PC-3 (cell line): ENCODE measurements around the gene ELAVL4. TPM values are rescaled to one million over a fixed set of nuclear protein-coding genes. Genes with fewer than 3 reads are reported as not detected.

Source experiments
- ATAC-seq: fragments of 200-7000 bp; cut with Tn5 transposase; 2 replicates; pipeline ENCODE4 v1.9.1; 2020; ENCODE audit warnings: mild to moderate bottlenecking, moderate library complexity
- BruUV-seq: library from RNA; stranded (reverse); fragments of 400-500 nt; replicated peaks from 2 replicates; lab custom pipeline; 2021; lab: Mats Ljungman, UMichigan
- CTCF ChIA-PET: fragments of 300-600 bp; sonication (Branson Sonifier 250); formaldehyde crosslinking; loops from one replicate; lab custom pipeline; 2022; ENCODE audit warnings: antibody characterized with exemption; lab: Charles Lee
- POLR2A ChIA-PET: fragments of 300-600 bp; sonication (Branson Sonifier 250); formaldehyde crosslinking; loops from one replicate; lab custom pipeline; 2022; ENCODE audit warnings: antibody characterized with exemption; ENCODE audit not compliant: unreplicated experiment; lab: Charles Lee
- DNase-seq: peaks from one replicate; pipeline ENCODE4 v3.0.0-alpha.2; 2015
- H2AFZ ChIP-seq: fragments of 300-600 bp; sonication (generic); 2 replicates; pipeline ENCODE4 v1.6.0; 2016; ENCODE audit warnings: antibody characterized with exemption, low read length
- H3F3A ChIP-seq: fragments of 300-600 bp; sonication (generic); one replicate; pipeline ENCODE4 v1.6.0; 2017; ENCODE audit warnings: antibody characterized with exemption, low read length, control low read depth, mild to moderate bottlenecking; ENCODE audit not compliant: unreplicated experiment
- H3K27ac ChIP-seq: fragments of 300-600 bp; sonication (generic); 2 replicates; pipeline ENCODE4 v1.5.1; 2016; ENCODE audit warnings: mild to moderate bottlenecking, low read length
- H3K27me3 ChIP-seq: fragments of 300-600 bp; sonication (generic); 2 replicates; pipeline ENCODE4 v1.6.1; 2016; ENCODE audit warnings: low read length, mixed read lengths
- H3K36me3 ChIP-seq: fragments of 300-600 bp; sonication (generic); 2 replicates; pipeline ENCODE4 v1.6.1; 2016; ENCODE audit warnings: low read depth, mixed run types, low read length, mixed read lengths
- H3K4me1 ChIP-seq: fragments of 300-600 bp; sonication (generic); 2 replicates; pipeline ENCODE4 v1.5.1; 2016; ENCODE audit warnings: low read length; ENCODE audit not compliant: insufficient read depth
- H3K4me2 ChIP-seq: fragments of 300-600 bp; sonication (generic); 2 replicates; pipeline ENCODE4 v1.6.0; 2016; ENCODE audit warnings: low read length
- H3K4me3 ChIP-seq: fragments of 300-600 bp; sonication (generic); 2 replicates; pipeline ENCODE4 v1.5.1; 2016; ENCODE audit warnings: mild to moderate bottlenecking, low read length, mixed read lengths
- H3K79me2 ChIP-seq: fragments of 300-600 bp; sonication (generic); 2 replicates; pipeline ENCODE4 v1.6.1; 2017; ENCODE audit warnings: low read length, mixed read lengths
- H3K9ac ChIP-seq: fragments of 300-600 bp; sonication (generic); 2 replicates; pipeline ENCODE4 v1.6.0; 2016; ENCODE audit warnings: mild to moderate bottlenecking, low read length
- H3K9me2 ChIP-seq: fragments of 300-600 bp; sonication (generic); replicated peaks from 2 replicates; pipeline ENCODE4 v1.6.1; 2016; ENCODE audit warnings: mixed run types, low read length, mixed read lengths
- H3K9me3 ChIP-seq: fragments of 300-600 bp; sonication (generic); 2 replicates; pipeline ENCODE4 v1.6.1; 2016; ENCODE audit warnings: low read length, mixed read lengths
- H4K20me1 ChIP-seq: fragments of 300-600 bp; sonication (generic); 2 replicates; pipeline ENCODE4 v1.6.1; 2016; ENCODE audit warnings: low read length, mixed read lengths
- CTCF ChIP-seq: fragments of 300-600 bp; sonication (generic); conservative IDR thresholded peaks from 2 replicates; pipeline ENCODE4 v1.5.1; 2017; ENCODE audit warnings: antibody characterized with exemption, low read depth, mild to moderate bottlenecking, low read length
- EZH2 ChIP-seq: fragments of 300-600 bp; sonication (generic); IDR thresholded peaks from one replicate; pipeline ENCODE4 v1.6.1; 2017; ENCODE audit warnings: antibody characterized with exemption, mild to moderate bottlenecking, low read length; ENCODE audit not compliant: unreplicated experiment
- EZH2phosphoT487 ChIP-seq: fragments of 300-600 bp; sonication (generic); IDR thresholded peaks from 2 replicates; pipeline ENCODE4 v1.6.1; 2018; ENCODE audit warnings: mild to moderate bottlenecking, antibody characterized with exemption, low read length, borderline replicate concordance
- intact Hi-C: fragments of 100-400 bp; cut with micrococcal nuclease; formaldehyde crosslinking; loops from 2 replicates; pipeline ENCODE4 v1.9.0; 2023
- total RNA-seq: library from RNA; depleted of rRNA; stranded (reverse); fragments of >200 nt; gene quantifications from 2 replicates; pipeline ENCODE4 v1.2.3, GENCODE V29; 2014

Gene ELAVL4
- total RNA-seq, 1 experiment from 2014 or later: not detected

GRCh38 chr1:50179639-50180038 lies 70.9 kb downstream of the ELAVL4 start:
- ChIA-PET CTCF (no interaction called here), POLR2A (no interaction called here)
- Histone ChIP-seq H3K79me2 (no peaks in the 10 kb centered on the region), H3K4me3 (no peak overlapping the region), H3K9ac (no peak overlapping the region), H4K20me1 (no peaks in the 10 kb centered on the region), H3K36me3 (no peaks in the 10 kb centered on the region), H3K27ac (no peak overlapping the region), H3K9me3 (no peaks in the 10 kb centered on the region), H3K4me1 (no peaks in the 10 kb centered on the region), H3F3A (no peaks in the 10 kb centered on the region), H3K9me2 (no peaks in the 10 kb centered on the region), H3K4me2 (no peak overlapping the region), H2AFZ (no peak overlapping the region), H3K27me3 (no peaks in the 10 kb centered on the region)
- ATAC-seq: no peak
- intact Hi-C loops: no loop called here
- DNase-seq: no peak
- TF ChIP-seq EZH2phosphoT487: no peak
- TF ChIP-seq EZH2: no peak
- no peak for TF ChIP-seq CTCF
- no TSS peak for BruUV-seq

GRCh38 chr1:50180367-50180766 lies 71.6 kb downstream of the ELAVL4 start:
- Histone ChIP-seq H3K27ac (no peak overlapping the region), H3K79me2 (no peaks in the 10 kb centered on the region), H3K4me1 (no peaks in the 10 kb centered on the region), H3K36me3 (no peaks in the 10 kb centered on the region), H2AFZ (no peak overlapping the region), H3K27me3 (no peaks in the 10 kb centered on the region), H4K20me1 (no peaks in the 10 kb centered on the region), H3K9me3 (no peaks in the 10 kb centered on the region), H3K9ac (no peak overlapping the region), H3F3A (no peaks in the 10 kb centered on the region), H3K4me3 (no peak overlapping the region), H3K9me2 (no peaks in the 10 kb centered on the region), H3K4me2 (no peak overlapping the region)
- POLR2A ChIA-PET: no interaction called here
- DNase-seq (no peak), ATAC-seq (no peak)
- TF ChIP-seq CTCF (no peak), EZH2phosphoT487 (no peak), EZH2 (no peak)
- no TSS peak for BruUV-seq
- intact Hi-C loops: no loop called here
- CTCF ChIA-PET: no interaction called here

- Histone ChIP-seq H3K4me3 (no peak overlapping the region), H3K9me3 (no peaks in the 10 kb centered on the region), H3K4me2 (no peak overlapping the region), H3K36me3 (no peaks in the 10 kb centered on the region), H3K27me3 (no peaks in the 10 kb centered on the region), H3K9ac (no peak overlapping the region), H3F3A (no peaks in the 10 kb centered on the region), H3K27ac (no peak overlapping the region), H4K20me1 (no peaks in the 10 kb centered on the region), H2AFZ (no peak overlapping the region), H3K4me1 (no peaks in the 10 kb centered on the region), H3K9me2 (no peaks in the 10 kb centered on the region), H3K79me2 (no peaks in the 10 kb centered on the region)
- CTCF ChIA-PET: no interaction called here
- POLR2A ChIA-PET: no interaction called here
- no peak for TF ChIP-seq EZH2
- TF ChIP-seq EZH2phosphoT487: no peak
- no peak for TF ChIP-seq CTCF
- peak; percentile 2 for DNase-seq
- BruUV-seq: no TSS peak
- no peak for ATAC-seq
- intact Hi-C loops: no loop called here
Observed at GRCh38 chr1:50181027-50181663, 72.4 kb downstream of the ELAVL4 start.
